Trophoblast cell (in vitro differentiated cells and primary cell): ENCODE measurements around the gene PRC1.

Experiments used
- DNase-seq, 2 donors: peaks; one replicate each; pipeline ENCODE4 v3.0.0-alpha.2; 2016
- H2AFZ ChIP-seq: 2 replicates; pipeline ENCODE4 v1.6.1; 2013; ENCODE audit warnings: low read length, moderate library complexity, mild to moderate bottlenecking; ENCODE audit not compliant: insufficient read depth, poor library complexity
- H2AK5ac ChIP-seq: 2 replicates; pipeline ENCODE4 v1.6.1; 2013; ENCODE audit warnings: mild to moderate bottlenecking, low read length
- H2BK120ac ChIP-seq: 2 replicates; pipeline ENCODE4 v1.6.1; 2013; ENCODE audit warnings: low read length, mild to moderate bottlenecking, moderate library complexity; ENCODE audit not compliant: insufficient read depth, poor library complexity
- H2BK12ac ChIP-seq: 2 replicates; pipeline ENCODE4 v1.6.1; 2013; ENCODE audit warnings: mild to moderate bottlenecking, low read length, moderate library complexity
- H2BK5ac ChIP-seq: 2 replicates; pipeline ENCODE4 v1.6.1; 2013; ENCODE audit warnings: low read length, low read depth, moderate library complexity, mild to moderate bottlenecking; ENCODE audit not compliant: poor library complexity
- H3K14ac ChIP-seq: 2 replicates; pipeline ENCODE4 v1.6.1; 2013; ENCODE audit warnings: mild to moderate bottlenecking, low read length
- H3K18ac ChIP-seq: 2 replicates; pipeline ENCODE4 v1.6.1; 2013; ENCODE audit warnings: mild to moderate bottlenecking, low read length
- H3K23ac ChIP-seq: 2 replicates; pipeline ENCODE4 v1.6.1; 2013; ENCODE audit warnings: low read length
- H3K27ac ChIP-seq: 2 replicates; pipeline ENCODE4 v1.5.1; 2013; ENCODE audit warnings: low read depth, mild to moderate bottlenecking, inconsistent platforms, low read length, moderate library complexity
- H3K27me3 ChIP-seq: 2 replicates; pipeline ENCODE4 v1.6.1; 2013; ENCODE audit warnings: inconsistent platforms, mild to moderate bottlenecking, low read length, moderate library complexity; ENCODE audit not compliant: insufficient read depth
- H3K36me3 ChIP-seq, 2 experiments: 1 replicate in 1 of 2; 2 replicates in 1 of 2; pipeline ENCODE4 v1.6.1; 2013; ENCODE audit warnings: low read length in 2 of 2, mild to moderate bottlenecking in 2 of 2, moderate library complexity in 1 of 2; ENCODE audit not compliant: insufficient read depth in 2 of 2, control insufficient read depth in 1 of 2
- H3K4ac ChIP-seq: 2 replicates; pipeline ENCODE4 v1.6.1; 2013; ENCODE audit warnings: low read depth, mild to moderate bottlenecking, low read length, moderate library complexity
- H3K4me1 ChIP-seq, 2 experiments: 1 replicate in 1 of 2; 2 replicates in 1 of 2; pipeline ENCODE4 v1.6.1; 2013; ENCODE audit warnings: low read length in 2 of 2, mild to moderate bottlenecking in 2 of 2, moderate library complexity in 1 of 2; ENCODE audit not compliant: insufficient read depth in 2 of 2, control insufficient read depth in 1 of 2
- H3K4me2 ChIP-seq: 2 replicates; pipeline ENCODE4 v1.6.1; 2013; ENCODE audit warnings: inconsistent platforms, mild to moderate bottlenecking, low read length, moderate library complexity
- H3K4me3 ChIP-seq: 2 replicates; pipeline ENCODE4 v1.5.1; 2013; ENCODE audit warnings: mild to moderate bottlenecking, low read depth, low read length, inconsistent platforms
- H3K79me1 ChIP-seq: one replicate; pipeline ENCODE4 v1.6.1; 2013; ENCODE audit warnings: low read length
- H3K79me2 ChIP-seq: 2 replicates; pipeline ENCODE4 v1.6.1; 2013; ENCODE audit warnings: low read length, mild to moderate bottlenecking; ENCODE audit not compliant: control insufficient read depth, insufficient read depth, poor library complexity
- H3K9ac ChIP-seq: 2 replicates; pipeline ENCODE4 v1.6.1; 2013; ENCODE audit warnings: mild to moderate bottlenecking, low read length
- H3K9me3 ChIP-seq: 2 replicates; pipeline ENCODE4 v1.6.1; 2013; ENCODE audit warnings: low read depth, mild to moderate bottlenecking, control low read depth, inconsistent platforms, low read length; ENCODE audit not compliant: insufficient read depth
- H4K12ac ChIP-seq: 2 replicates; pipeline ENCODE4 v1.6.1; 2013; ENCODE audit warnings: low read depth, mild to moderate bottlenecking, low read length, moderate library complexity
- H4K8ac ChIP-seq: 2 replicates; pipeline ENCODE4 v1.6.1; 2013; ENCODE audit warnings: low read depth, mild to moderate bottlenecking, low read length, moderate library complexity
- H4K91ac ChIP-seq: one replicate; pipeline ENCODE4 v1.6.1; 2013; ENCODE audit warnings: low read depth, mild to moderate bottlenecking, low read length, moderate library complexity
- WGBS: extraction: QIAGEN DNeasy Blood & Tissue Kit; methylation state at CpG from one replicate; pipeline ENCODE4 v1.1.7; 2013; ENCODE audit warnings: missing lambda C conversion rate; ENCODE audit not compliant: insufficient read length, insufficient coverage; ENCODE audit errors: extremely low coverage; 5-methylcytosine and 5-hydroxymethylcytosine counted together

The PRC1 gene

GRCh38 chr15:90998737-90999136, 4.4 kb upstream of the PRC1 start:
- peaks cover 24 to 34% of the 10 kb centered on the region in 2 experiments for H3K36me3 ChIP-seq
- no peak for DNase-seq
- no peak overlapping the region for H4K8ac ChIP-seq
- H3K79me1 ChIP-seq: peaks cover 8% of the 10 kb centered on the region
- H3K4me3 ChIP-seq: no peak overlapping the region
- H4K12ac ChIP-seq: no peak overlapping the region
- no peaks in the 10 kb centered on the region for H3K9me3 ChIP-seq
- no peaks in the 10 kb centered on the region for H3K27me3 ChIP-seq
- H3K4me2 ChIP-seq: no peak overlapping the region
- no peak overlapping the region for H2BK5ac ChIP-seq
- no peak overlapping the region for H2AFZ ChIP-seq
- H3K14ac ChIP-seq: no peak overlapping the region
- H4K91ac ChIP-seq: no peak overlapping the region
- H2BK120ac ChIP-seq: no peak overlapping the region
- no peak overlapping the region for H3K27ac ChIP-seq
- H3K18ac ChIP-seq: no peak overlapping the region
- peaks cover 8% of the 10 kb centered on the region for H3K79me2 ChIP-seq
- H3K4ac ChIP-seq: no peak overlapping the region
- no peaks in the 10 kb centered on the region for H3K4me1 ChIP-seq
- H2BK12ac ChIP-seq: no peak overlapping the region
- no CpG with 5 or more reads among the region's 8 CpGs for WGBS
- H3K9ac ChIP-seq: no peak overlapping the region
- H3K23ac ChIP-seq: no peak overlapping the region
- no peak overlapping the region for H2AK5ac ChIP-seq

GRCh38 chr15:90994059-90994416, 297 bp downstream of the PRC1 start:
- no CpG with 5 or more reads among the region's 50 CpGs for WGBS
- Histone ChIP-seq H3K27me3 (no peaks in the 10 kb centered on the region), H3K4me2 (peak overlapping the region; percentile 43)

GRCh38 chr15:90991587-90992285, 2.6 kb downstream of the PRC1 start:
- Histone ChIP-seq H3K23ac (peak overlapping the region; percentile 69), H3K4me2 (peak overlapping the region; percentile 2), H2AFZ (no peak overlapping the region), H3K4me3 (no peak overlapping the region), H4K12ac (no peak overlapping the region), H3K9ac (no peak overlapping the region), H3K18ac (no peak overlapping the region), H2BK5ac (no peak overlapping the region), H3K36me3 (no peaks in the 10 kb centered on the region), H3K4ac (peak overlapping the region; percentile 99), H2BK12ac (no peak overlapping the region), H3K4me1 (peaks cover 9 to 14% of the 10 kb centered on the region in 2 experiments), H3K9me3 (no peaks in the 10 kb centered on the region), H2BK120ac (no peak overlapping the region), H4K91ac (no peak overlapping the region), H3K79me1 (peaks cover 8% of the 10 kb centered on the region), H3K27ac (peak overlapping the region; percentile 2), H3K14ac (no peak overlapping the region), H2AK5ac (no peak overlapping the region), H3K79me2 (peaks cover 22% of the 10 kb centered on the region), H4K8ac (no peak overlapping the region), H3K27me3 (no peaks in the 10 kb centered on the region)
- no CpG with 5 or more reads among the region's 6 CpGs for WGBS
- DNase-seq: no peak

More at GRCh38 chr15:90994059-90994416, 297 bp downstream of the PRC1 start:
- Histone ChIP-seq H3K9ac (peak overlapping the region; percentile 68), H3K4me3 (peak overlapping the region; percentile 92), H3K18ac (peak overlapping the region; percentile 100), H3K36me3 (peaks cover 9% of the 10 kb centered on the region in 2 experiments), H3K14ac (peak overlapping the region; percentile 100), H4K8ac (peak overlapping the region; percentile 99), H4K12ac (peak overlapping the region; percentile 100), H3K79me1 (peaks cover 8% of the 10 kb centered on the region), H3K23ac (no peak overlapping the region), H2BK5ac (peak overlapping the region; percentile 99), H2AK5ac (peak overlapping the region; percentile 93), H3K9me3 (no peaks in the 10 kb centered on the region), H3K27ac (peak overlapping the region; percentile 40), H2AFZ (peak overlapping the region; percentile 99), H2BK120ac (peak overlapping the region; percentile 100), H2BK12ac (peak overlapping the region; percentile 88), H3K4ac (peak overlapping the region; percentile 100), H4K91ac (peak overlapping the region; percentile 100), H3K4me1 (peaks cover 5% of the 10 kb centered on the region in 2 experiments), H3K79me2 (peaks cover 19% of the 10 kb centered on the region)
- DNase-seq: peak; percentile 25 to 59

GRCh38 chr15:90990446-90990845, 3.9 kb downstream of the PRC1 start:
- Histone ChIP-seq H3K18ac (no peak overlapping the region), H3K27me3 (no peaks in the 10 kb centered on the region), H3K14ac (no peak overlapping the region), H2BK12ac (no peak overlapping the region), H2BK5ac (no peak overlapping the region), H3K23ac (no peak overlapping the region), H4K8ac (no peak overlapping the region), H2BK120ac (no peak overlapping the region), H4K91ac (no peak overlapping the region), H3K36me3 (no peaks in the 10 kb centered on the region), H3K4me1 (peaks cover 9 to 14% of the 10 kb centered on the region in 2 experiments), H2AFZ (no peak overlapping the region), H3K27ac (no peak overlapping the region), H3K4me3 (no peak overlapping the region), H4K12ac (no peak overlapping the region), H3K79me2 (peaks cover 29% of the 10 kb centered on the region), H2AK5ac (no peak overlapping the region), H3K79me1 (peaks cover 8% of the 10 kb centered on the region), H3K9ac (no peak overlapping the region), H3K4ac (peak overlapping the region; percentile 99), H3K9me3 (no peaks in the 10 kb centered on the region), H3K4me2 (no peak overlapping the region)
- no peak for DNase-seq
- no CpG with 5 or more reads among the region's 4 CpGs for WGBS
